ENCODE results near the gene ARHGAP25. TPM values are rescaled to one million over a fixed set of nuclear protein-coding genes. Genes with fewer than 3 reads are reported as not detected.

Gene ARHGAP25
- total and polyA plus RNA-seq, 2 of the 4 experiments (the other 2 are of a cell fraction): 0.29 to 0.36 TPM

DNA sequence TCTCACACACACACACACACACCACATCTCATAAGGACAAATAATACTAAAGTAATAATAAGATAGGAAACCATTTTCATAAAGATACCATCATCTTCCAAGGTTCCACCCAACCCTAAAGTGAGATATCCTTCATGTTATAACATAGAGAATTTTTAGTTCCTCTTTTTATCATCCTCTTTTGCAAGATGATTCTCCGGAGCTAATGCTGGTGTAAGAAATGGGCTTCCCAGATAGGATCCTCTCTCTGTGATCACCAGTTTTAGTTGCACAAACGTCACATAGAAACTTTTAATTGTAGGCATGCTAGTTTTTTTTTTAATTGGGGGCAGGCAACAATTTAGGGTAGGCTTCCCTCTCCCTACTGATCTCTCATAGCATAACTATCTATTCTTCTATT, 49.6 kb downstream of the ARHGAP25 start:
- in situ Hi-C loops (cut with MboI; ENCODE audit: low sequenced_read_pairs) (no loop called here), dilution Hi-C loops (cut with HindIII; ENCODE audit: low sequenced_read_pairs, unreplicated experiment) (no loop called here), intact Hi-C loops (cut with micrococcal nuclease) (no loop called here)
- H3K4me3 ChIP-seq (ENCODE audit: insufficient read depth, low read depth, low read length): no peak overlapping the region
- no peak overlapping the region for H3K9ac ChIP-seq (ENCODE audit: low read depth, low read length)
- no peak overlapping the region for H2AK5ac ChIP-seq (ENCODE audit: low read depth, low read length)
- no TSS peak for BruUV-seq (replicated peaks)
- no peak overlapping the region for H2AFZ ChIP-seq (replicated peaks; ENCODE audit: low read length, poor library complexity)
- ATAC-seq (ENCODE audit: low read depth) (no peak), DNase-seq (no peak)
- H3K27ac ChIP-seq (ENCODE audit: insufficient read depth, low read length): no peak overlapping the region
- ChIA-PET POLR2A (ENCODE audit: unreplicated experiment) (no interaction called here), CTCF (no interaction called here)
- H2BK5ac ChIP-seq (ENCODE audit: low read depth, low read length, poor library complexity, severe bottlenecking): no peak overlapping the region
- H3K9me3 ChIP-seq (ENCODE audit: control insufficient read depth, insufficient read depth, low read length): no peaks in the 10 kb centered on the region
- H3K9me1 ChIP-seq (ENCODE audit: insufficient read depth, low read length): no peaks in the 10 kb centered on the region
- WGBS, 2 experiments (ENCODE audit: extremely low coverage in 2 of 2, insufficient read length in 1 of 2): no CpG with 5 or more reads among the region's 2 CpGs
- no peak overlapping the region for H4K8ac ChIP-seq (ENCODE audit: low read depth in 2 of 2, low read length in 2 of 2)
- H3K27me3 ChIP-seq (ENCODE audit: control insufficient read depth, insufficient read depth, low read length): peaks cover 14% of the 10 kb centered on the region
- H2BK15ac ChIP-seq (ENCODE audit: low read depth, low read length): no peak overlapping the region
- no peak overlapping the region for H4K5ac ChIP-seq (ENCODE audit: low read depth, low read length)
- no peak overlapping the region for H3K4ac ChIP-seq (ENCODE audit: low read depth, low read length)
- no peaks in the 10 kb centered on the region for H3K4me1 ChIP-seq (ENCODE audit: control insufficient read depth, insufficient read depth, low read length)
- no peak overlapping the region for H3K4me2 ChIP-seq (ENCODE audit: low read depth, low read length)
- no peaks in the 10 kb centered on the region for H3K36me3 ChIP-seq (ENCODE audit: control insufficient read depth, insufficient read depth, low read length)
- H4K20me1 ChIP-seq (ENCODE audit: insufficient read depth, low read length): no peaks in the 10 kb centered on the region
- no peak overlapping the region for H2BK120ac ChIP-seq (ENCODE audit: low read depth, low read length)
- no peak overlapping the region for H4K91ac ChIP-seq (ENCODE audit: insufficient read depth, low read depth, low read length)
- H3K18ac ChIP-seq (ENCODE audit: low read depth, low read length): no peak overlapping the region
- H3K23ac ChIP-seq (ENCODE audit: low read depth, low read length): no peak overlapping the region
- no peak overlapping the region for H3K56ac ChIP-seq (ENCODE audit: extremely low read depth, insufficient read depth, low read length)
- no peak for TF ChIP-seq RFX5 (IDR thresholded peaks at IDR 0.05; ENCODE audit: low read depth, low read length)
- TF ChIP-seq NFE2L2 (IDR thresholded peaks at IDR 0.05; ENCODE audit: low read depth, low read length): no peak
- no peak for TF ChIP-seq SMC3 (IDR thresholded peaks at IDR 0.05; ENCODE audit: low read depth, low read length)
- TF ChIP-seq, protein P1, sequence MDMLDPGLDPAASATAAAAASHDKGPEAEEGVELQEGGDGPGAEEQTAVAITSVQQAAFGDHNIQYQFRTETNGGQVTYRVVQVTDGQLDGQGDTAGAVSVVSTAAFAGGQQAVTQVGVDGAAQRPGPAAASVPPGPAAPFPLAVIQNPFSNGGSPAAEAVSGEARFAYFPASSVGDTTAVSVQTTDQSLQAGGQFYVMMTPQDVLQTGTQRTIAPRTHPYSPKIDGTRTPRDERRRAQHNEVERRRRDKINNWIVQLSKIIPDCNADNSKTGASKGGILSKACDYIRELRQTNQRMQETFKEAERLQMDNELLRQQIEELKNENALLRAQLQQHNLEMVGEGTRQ (IDR thresholded peaks at IDR 0.05; ENCODE audit: low read depth, low read length): no peak
- TF ChIP-seq CHD1 (IDR thresholded peaks at IDR 0.05; ENCODE audit: low read depth, low read length): no peak
- TF ChIP-seq, protein P2, sequence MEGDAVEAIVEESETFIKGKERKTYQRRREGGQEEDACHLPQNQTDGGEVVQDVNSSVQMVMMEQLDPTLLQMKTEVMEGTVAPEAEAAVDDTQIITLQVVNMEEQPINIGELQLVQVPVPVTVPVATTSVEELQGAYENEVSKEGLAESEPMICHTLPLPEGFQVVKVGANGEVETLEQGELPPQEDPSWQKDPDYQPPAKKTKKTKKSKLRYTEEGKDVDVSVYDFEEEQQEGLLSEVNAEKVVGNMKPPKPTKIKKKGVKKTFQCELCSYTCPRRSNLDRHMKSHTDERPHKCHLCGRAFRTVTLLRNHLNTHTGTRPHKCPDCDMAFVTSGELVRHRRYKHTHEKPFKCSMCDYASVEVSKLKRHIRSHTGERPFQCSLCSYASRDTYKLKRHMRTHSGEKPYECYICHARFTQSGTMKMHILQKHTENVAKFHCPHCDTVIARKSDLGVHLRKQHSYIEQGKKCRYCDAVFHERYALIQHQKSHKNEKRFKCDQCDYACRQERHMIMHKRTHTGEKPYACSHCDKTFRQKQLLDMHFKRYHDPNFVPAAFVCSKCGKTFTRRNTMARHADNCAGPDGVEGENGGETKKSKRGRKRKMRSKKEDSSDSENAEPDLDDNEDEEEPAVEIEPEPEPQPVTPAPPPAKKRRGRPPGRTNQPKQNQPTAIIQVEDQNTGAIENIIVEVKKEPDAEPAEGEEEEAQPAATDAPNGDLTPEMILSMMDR (conservative IDR thresholded peaks at IDR 0.05; ENCODE audit: low read depth, low read length): no peak
- no peak for TF ChIP-seq MXI1 (IDR thresholded peaks at IDR 0.05; ENCODE audit: borderline replicate concordance, low read depth, low read length)
- no peak for TF ChIP-seq MAFK (IDR thresholded peaks at IDR 0.05; ENCODE audit: low read depth, low read length)
- TF ChIP-seq RAD21 (IDR thresholded peaks at IDR 0.05; ENCODE audit: low read length): no peak
- TF ChIP-seq POLR2A (IDR thresholded peaks at IDR 0.05; ENCODE audit: low read depth, low read length): no peak
- TF ChIP-seq CEBPB (IDR thresholded peaks at IDR 0.05; ENCODE audit: low read depth, low read length): no peak
- no peak for TF ChIP-seq BHLHE40 (IDR thresholded peaks at IDR 0.05; ENCODE audit: low read depth, low read length)
- no peak for TF ChIP-seq RCOR1 (IDR thresholded peaks at IDR 0.05; ENCODE audit: insufficient replicate concordance, low read length)
- H3K79me1 ChIP-seq (ENCODE audit: low read depth in 1 of 2, low read length in 2 of 2): no peaks in the 10 kb centered on the region
- H3K14ac ChIP-seq (replicated peaks; ENCODE audit: low read depth, low read length): no peak overlapping the region
- no peak overlapping the region for H2AK9ac ChIP-seq (replicated peaks; ENCODE audit: low read depth, low read length, poor library complexity)
- H2BK20ac ChIP-seq (ENCODE audit: low read depth, low read length): no peak overlapping the region
